Breast epithelium (tissue), 3 donors: ENCODE measurements around the gene SLC30A10.

ENCODE experiments used
- CTCF ChIP-seq, 3 donors: fragments of 450-650 bp; IDR thresholded peaks; one replicate each; pipeline ENCODE4 v1.5.1; 2016 to 2017; ENCODE audit warnings: antibody characterized with exemption in 3 of 3, mild to moderate bottlenecking in 3 of 3, moderate library complexity in 3 of 3
- POLR2A ChIP-seq: fragments of 450-650 bp; IDR thresholded peaks from one replicate; pipeline ENCODE4 v1.6.1; 2016; ENCODE audit warnings: antibody characterized with exemption, mild to moderate bottlenecking, moderate library complexity
- POLR2AphosphoS5 ChIP-seq, 3 donors: sonication (generic); formaldehyde crosslinking; IDR thresholded peaks; one replicate each; pipeline ENCODE4 v1.6.1; 2017; ENCODE audit warnings: antibody characterized with exemption in 3 of 3

- TF ChIP-seq CTCF (IDR thresholded peaks at IDR 0.05) (no peak), POLR2AphosphoS5 (IDR thresholded peaks at IDR 0.05) (no peak), POLR2A (no peak)
Observed at GRCh38 chr1:219927956-219928790, at the start of gene SLC30A10.
